GM10266 (cell line): ENCODE results near the gene FBXL13.
"Not testable (repeated sequence)": the region's sequence is repeated elsewhere in the genome, so short reads cannot be mapped to it uniquely, and the experiment has no call there.

Experiments
- DNase-seq: peaks from one replicate; pipeline ENCODE4 v3.0.0; 2012; ENCODE audit errors: extremely low spot score
- CTCF ChIP-seq: IDR thresholded peaks from 2 replicates; pipeline ENCODE4 v1.5.1; 2012; ENCODE audit warnings: mild to moderate bottlenecking, low read depth; ENCODE audit not compliant: control insufficient read depth, insufficient read depth; ENCODE audit errors: missing control alignments

The FBXL13 gene

GRCh38 chr7:103116511-103116910 lies 41.9 kb upstream of the FBXL13 start:
- no peak for TF ChIP-seq CTCF
- no peak for DNase-seq

- no peak for TF ChIP-seq CTCF
- DNase-seq, result no peak
Measured at GRCh38 chr7:103115771-103116170, 41.2 kb upstream of the FBXL13 start.

- no peak for TF ChIP-seq CTCF
- no peak for DNase-seq
Measured at GRCh38 chr7:103114576-103115008, 40.0 kb upstream of the FBXL13 start.

GRCh38 chr7:103113164-103113563 lies 38.6 kb upstream of the FBXL13 start:
- TF ChIP-seq CTCF, result no peak
- DNase-seq, result no peak

GRCh38 chr7:103106703-103107070 lies 32.1 kb upstream of the FBXL13 start:
- not testable (repeated sequence) for DNase-seq

- TF ChIP-seq CTCF, result no peak
- DNase-seq, result no peak
Measured at GRCh38 chr7:103106005-103106702, 31.6 kb upstream of the FBXL13 start.

- DNase-seq, result no peak
- no peak for TF ChIP-seq CTCF
Measured at GRCh38 chr7:103101543-103101942, 26.9 kb upstream of the FBXL13 start.

- no peak for TF ChIP-seq CTCF
- no peak for DNase-seq
Measured at GRCh38 chr7:103100348-103100747, 25.8 kb upstream of the FBXL13 start.
